HG03103 (cell line): Measurements from ENCODE around the gene MAML3.
A peak's percentile ranks its signal among the peaks of the same experiment; 100 is the strongest.

Source experiments
- ATAC-seq: cut with Tn5 transposase; IDR thresholded peaks from one replicate; pipeline ENCODE4 v1.9.1; 2021; ENCODE audit warnings: low read depth; ENCODE audit not compliant: unreplicated experiment

The MAML3 gene

GRCh38 chr4:140153718-140154571 lies at the start of gene MAML3:
MAML3 (minus strand) TSS chr4:140154184; CDS start chr4:140153327, 857 bp downstream.
- ATAC-seq: peak; percentile 41

GRCh38 chr4:140198942-140199341 lies 45.0 kb upstream of the MAML3 start:
- ATAC-seq: no peak

- ATAC-seq: no peak
Measured at GRCh38 chr4:140195806-140196205, 41.8 kb upstream of the MAML3 start.

GRCh38 chr4:140189805-140190204 lies 35.8 kb upstream of the MAML3 start:
- ATAC-seq: no peak

- ATAC-seq: no peak
Measured at GRCh38 chr4:140188975-140189374, 35.0 kb upstream of the MAML3 start.

GRCh38 chr4:140187316-140187695 lies 33.3 kb upstream of the MAML3 start:
- no peak for ATAC-seq

GRCh38 chr4:140186651-140187315 lies 32.8 kb upstream of the MAML3 start:
- ATAC-seq: no peak

- ATAC-seq: no peak
Measured at GRCh38 chr4:140186082-140186438, 32.1 kb upstream of the MAML3 start.

GRCh38 chr4:140185412-140186081 lies 31.6 kb upstream of the MAML3 start:
- ATAC-seq: no peak

- no peak for ATAC-seq
Measured at GRCh38 chr4:140183270-140183669, 29.3 kb upstream of the MAML3 start.

- ATAC-seq: no peak
Measured at GRCh38 chr4:140180577-140180976, 26.6 kb upstream of the MAML3 start.

GRCh38 chr4:140176735-140177134 lies 22.8 kb upstream of the MAML3 start:
- ATAC-seq: no peak

- no peak for ATAC-seq
Measured at GRCh38 chr4:140174543-140174942, 20.6 kb upstream of the MAML3 start.

- ATAC-seq: no peak
Measured at GRCh38 chr4:140172960-140173359, 19.0 kb upstream of the MAML3 start.

GRCh38 chr4:140170299-140170698 lies 16.3 kb upstream of the MAML3 start:
- ATAC-seq: no peak

- no peak for ATAC-seq
Measured at GRCh38 chr4:140168936-140169335, 15.0 kb upstream of the MAML3 start.

GRCh38 chr4:140168474-140168873 lies 14.5 kb upstream of the MAML3 start:
- no peak for ATAC-seq

- ATAC-seq: no peak
Measured at GRCh38 chr4:140163029-140163810, 9.2 kb upstream of the MAML3 start.

- no peak for ATAC-seq
Measured at GRCh38 chr4:140162596-140162995, 8.6 kb upstream of the MAML3 start.

GRCh38 chr4:140158365-140159030 lies 4.5 kb upstream of the MAML3 start:
- ATAC-seq: no peak
